Activated T-helper 9 cell treated with anti-CD3 and anti-CD28 coated beads, Interleukin-2, amount 50 U/mL, for 16 hours (primary cell): Measurements from ENCODE around the gene FAHD2A.
"Not testable (repeated sequence)": the region's sequence is repeated elsewhere in the genome, so short reads cannot be mapped to it uniquely, and the experiment has no call there.

ENCODE experiments used
- DNase-seq: peaks from one replicate; pipeline ENCODE4 v3.0.0-alpha.2; 2020; ENCODE audit warnings: low read depth

Gene FAHD2A

GRCh38 chr2:95435162-95435871 lies 32.8 kb downstream of the FAHD2A start:
- not testable (repeated sequence) for DNase-seq

- not testable (repeated sequence) for DNase-seq
Observed at GRCh38 chr2:95435872-95436209, 33.3 kb downstream of the FAHD2A start.

- DNase-seq = not testable (repeated sequence)
Observed at GRCh38 chr2:95442474-95443099, 40.1 kb downstream of the FAHD2A start.

GRCh38 chr2:95445317-95445716 lies 42.8 kb downstream of the FAHD2A start:
- not testable (repeated sequence) for DNase-seq

GRCh38 chr2:95463292-95463691 lies 60.8 kb downstream of the FAHD2A start:
- not testable (repeated sequence) for DNase-seq
